GM18517 (cell line): Measurements from ENCODE around the gene FMN1.

Source experiments
- ATAC-seq: cut with Tn5 transposase; IDR thresholded peaks from one replicate; pipeline ENCODE4 v1.9.1; 2021; ENCODE audit warnings: mild to moderate bottlenecking, moderate library complexity; ENCODE audit not compliant: unreplicated experiment

The FMN1 gene

DNA sequence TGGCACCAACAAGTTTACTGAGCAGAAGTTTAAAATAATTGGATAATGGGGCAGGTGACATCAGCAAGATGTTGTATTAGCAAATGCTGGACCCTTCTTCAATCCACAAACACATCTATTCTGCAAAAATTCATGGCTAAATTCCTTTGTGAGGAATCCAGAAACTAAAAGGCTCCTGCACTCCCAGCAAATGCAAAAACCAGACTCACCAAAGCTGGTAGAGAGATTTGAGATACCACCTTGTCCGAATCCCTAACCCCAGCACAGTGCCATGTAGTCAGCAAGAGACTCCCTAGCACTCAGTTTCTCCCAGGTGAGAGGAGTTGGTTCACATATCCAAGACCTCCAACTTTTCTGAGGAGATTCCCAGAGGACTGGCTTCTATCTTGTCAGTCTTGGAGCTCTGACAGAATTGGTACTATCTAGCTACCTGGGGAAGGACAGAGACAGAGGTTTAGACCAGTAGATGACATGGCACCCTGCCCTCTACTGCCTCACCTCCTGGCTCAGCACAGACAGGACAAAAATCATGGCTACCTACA lies 454.9 kb downstream of the FMN1 start:
- ATAC-seq: no peak

GRCh38 chr15:32738666-32739065 lies 455.8 kb downstream of the FMN1 start:
- ATAC-seq: no peak

DNA sequence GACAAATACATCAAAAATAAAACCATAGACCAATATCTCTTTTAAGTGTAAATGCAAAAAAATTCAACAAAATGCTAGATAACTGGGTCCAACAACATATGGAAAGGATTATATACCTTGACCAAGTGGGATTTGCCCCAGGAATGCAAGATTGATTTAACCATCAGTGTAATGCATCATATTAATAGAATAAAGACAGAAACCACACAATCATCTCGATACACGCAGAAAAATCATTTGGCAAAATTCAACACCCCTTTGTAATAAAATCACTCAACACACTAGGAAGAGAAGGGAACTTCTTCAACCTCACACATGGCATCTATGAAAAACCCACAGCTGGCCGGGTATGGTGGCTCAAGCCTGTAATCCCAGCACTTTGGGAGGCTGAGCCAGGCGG lies 457.2 kb downstream of the FMN1 start:
- no peak for ATAC-seq

DNA sequence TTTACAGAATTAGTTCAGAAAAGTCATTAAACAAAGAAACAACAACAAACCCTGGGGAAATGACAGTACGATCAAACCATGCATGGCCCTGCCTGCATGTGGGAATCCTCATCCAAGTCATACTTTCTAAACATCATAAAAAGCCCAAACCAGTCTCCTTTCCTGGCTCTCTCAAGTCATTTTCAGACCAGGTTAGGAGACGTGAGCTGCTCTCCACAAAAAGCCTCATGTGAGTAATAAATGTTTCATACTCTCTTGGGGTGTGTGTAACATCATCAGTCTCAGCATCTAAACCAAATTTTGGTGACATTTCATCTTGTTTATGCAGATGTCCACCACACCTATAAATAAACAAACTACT lies 457.8 kb downstream of the FMN1 start:
- ATAC-seq: no peak

DNA sequence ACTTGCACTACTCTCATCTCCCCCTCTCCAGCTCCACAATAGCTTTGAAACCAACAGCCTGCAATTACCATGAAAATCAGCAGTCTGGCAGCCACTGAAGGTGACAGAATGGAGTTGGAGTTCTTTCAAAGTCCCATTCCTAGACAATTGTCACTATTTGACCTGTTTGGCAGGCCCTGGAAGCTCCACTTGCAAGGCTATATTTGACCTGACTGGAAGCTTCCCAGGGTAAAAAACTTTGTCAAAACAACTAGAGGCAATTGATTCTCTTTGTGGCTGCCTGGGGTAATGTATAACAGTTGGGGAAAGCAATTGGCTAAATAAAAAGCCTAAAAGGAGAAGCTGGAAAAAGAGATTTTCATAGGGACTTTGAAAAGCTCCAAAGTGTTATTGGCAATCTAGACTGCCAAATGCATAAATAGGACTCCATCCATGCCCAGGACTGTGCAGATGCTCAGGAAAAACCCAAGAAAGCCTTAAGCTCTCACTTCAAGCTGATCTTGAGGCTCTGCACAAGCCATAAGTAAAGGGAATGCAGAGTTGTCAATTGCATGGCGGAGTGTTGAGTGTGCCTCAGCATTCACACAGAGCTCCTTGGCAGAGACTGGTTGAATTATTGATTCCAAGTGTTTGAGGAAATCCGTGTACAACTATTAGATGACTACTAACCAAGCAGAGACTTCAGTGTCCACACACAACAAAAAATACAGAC lies 458.4 kb downstream of the FMN1 start:
- no peak for ATAC-seq

DNA sequence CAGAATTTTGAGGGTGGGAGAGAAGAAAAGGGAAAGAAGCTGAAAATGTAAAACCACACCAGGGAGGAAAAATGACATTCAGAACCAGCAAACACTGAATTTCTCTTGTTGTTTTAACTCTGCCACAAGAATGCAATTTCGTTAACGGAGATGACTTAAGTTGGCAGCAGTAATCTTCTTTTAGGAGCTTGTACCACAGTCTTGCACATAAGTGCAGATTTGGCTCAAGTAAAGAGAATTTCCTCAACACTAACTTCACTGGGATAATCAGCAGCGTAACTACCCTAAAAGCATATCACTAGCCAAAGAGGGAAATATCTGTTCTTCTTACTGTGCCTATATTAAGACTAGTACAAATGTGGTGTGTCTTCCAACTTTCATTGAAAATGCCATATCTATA lies 461.2 kb downstream of the FMN1 start:
- no peak for ATAC-seq

DNA sequence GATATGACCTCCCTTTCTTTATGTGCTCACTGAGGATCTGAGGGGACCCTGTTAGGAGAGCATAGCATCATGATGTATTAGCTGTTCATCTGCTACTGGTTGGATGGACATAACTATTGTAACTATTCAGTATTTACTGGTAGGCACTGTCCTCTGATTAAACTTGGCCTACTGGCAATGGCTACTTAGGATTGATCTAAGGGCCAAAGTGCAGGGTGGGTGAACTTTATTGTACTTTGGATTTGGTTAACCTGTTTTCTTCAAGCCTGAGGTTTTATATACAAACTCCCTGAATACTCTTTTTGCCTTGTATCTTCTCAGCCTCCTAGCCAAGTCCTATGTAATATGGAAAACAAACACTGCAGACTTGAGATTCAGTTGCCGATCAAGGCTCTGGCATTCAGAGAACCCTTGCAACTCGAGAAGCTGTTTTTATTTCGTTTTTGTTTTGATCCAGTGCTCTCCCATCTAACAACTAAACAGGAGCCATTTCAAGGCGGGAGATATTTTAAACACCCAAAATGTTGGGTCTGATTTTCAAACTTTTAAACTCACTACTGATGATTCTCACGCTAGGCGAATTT lies 461.8 kb downstream of the FMN1 start:
- ATAC-seq: no peak

- no peak for ATAC-seq
Measured at GRCh38 chr15:32730677-32731654, 463.5 kb downstream of the FMN1 start.

GRCh38 chr15:32729700-32730395 lies 464.7 kb downstream of the FMN1 start:
- no peak for ATAC-seq

DNA sequence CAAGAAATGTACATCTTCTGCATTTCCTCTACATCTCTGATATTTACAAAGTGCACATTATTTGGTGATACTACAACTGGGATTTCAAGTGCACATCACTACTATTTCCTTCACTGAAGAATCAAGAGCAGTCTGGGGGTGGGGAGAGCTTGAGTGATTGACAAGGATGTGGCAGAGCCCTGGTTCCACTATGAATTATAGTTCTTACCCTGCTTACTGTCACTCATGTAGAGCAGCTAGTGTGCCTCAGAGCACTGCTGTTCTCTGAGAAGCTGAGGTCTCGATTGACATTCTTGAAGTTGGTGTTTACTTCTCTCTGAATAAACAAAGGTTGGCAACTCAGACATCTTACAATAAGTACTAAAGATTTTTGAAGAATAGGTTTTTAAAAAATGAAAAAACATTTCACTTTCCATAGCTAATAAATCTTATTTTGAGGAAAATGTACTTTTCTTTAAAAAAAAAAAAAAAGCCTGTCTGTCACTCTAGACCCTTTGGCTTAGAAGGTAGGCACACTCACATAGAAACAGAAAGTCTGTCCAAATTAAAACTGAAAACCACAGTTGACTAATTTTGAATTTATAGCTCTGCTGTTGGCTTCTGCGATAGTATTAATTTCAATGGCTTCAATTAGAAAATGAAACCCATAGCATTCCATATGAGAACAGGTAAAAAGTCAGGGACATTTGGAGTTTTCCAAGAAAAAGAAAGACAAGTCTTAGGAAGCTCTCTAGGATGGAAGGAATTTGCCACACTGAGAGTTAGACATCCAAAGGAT lies 471.2 kb downstream of the FMN1 start:
- ATAC-seq: peak; percentile 97

DNA sequence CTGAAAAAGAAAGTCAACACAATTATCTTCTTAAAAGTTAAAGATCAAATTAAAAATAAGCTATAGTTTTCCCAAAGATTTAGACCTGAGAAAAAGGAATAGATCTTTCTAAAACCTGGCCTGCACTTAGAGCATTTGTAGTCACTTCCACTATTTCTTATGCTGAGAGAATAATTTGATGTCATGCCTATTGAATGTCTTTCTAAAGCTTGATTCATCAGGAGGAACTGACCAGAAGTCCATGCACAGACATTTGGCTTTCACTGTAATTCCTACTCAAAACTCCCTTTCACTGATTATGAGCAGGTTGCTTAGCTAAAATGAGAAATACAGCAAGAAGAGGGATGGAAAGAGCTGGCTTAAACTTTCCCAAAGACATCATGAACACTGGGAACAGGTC lies 472.4 kb downstream of the FMN1 start:
- ATAC-seq: no peak

DNA sequence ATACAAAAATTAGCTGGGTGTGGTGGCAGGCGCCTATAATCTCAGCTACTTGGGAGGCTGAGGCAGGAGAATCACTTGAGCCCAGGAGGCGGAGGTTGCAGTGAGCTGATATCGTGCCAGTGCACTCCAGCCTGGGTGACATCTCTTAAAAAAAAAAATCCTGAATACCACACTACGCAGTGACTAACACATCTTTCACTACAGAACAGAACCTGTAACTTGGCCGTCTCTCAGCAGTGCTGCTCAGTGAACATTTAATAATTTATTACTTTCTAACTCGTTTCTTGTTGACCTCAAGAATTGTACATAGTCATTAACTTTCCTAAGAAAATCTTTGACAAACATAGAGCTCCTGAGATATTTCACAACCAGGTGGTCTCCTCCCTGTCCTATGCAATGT lies 472.9 kb downstream of the FMN1 start:
- no peak for ATAC-seq

DNA sequence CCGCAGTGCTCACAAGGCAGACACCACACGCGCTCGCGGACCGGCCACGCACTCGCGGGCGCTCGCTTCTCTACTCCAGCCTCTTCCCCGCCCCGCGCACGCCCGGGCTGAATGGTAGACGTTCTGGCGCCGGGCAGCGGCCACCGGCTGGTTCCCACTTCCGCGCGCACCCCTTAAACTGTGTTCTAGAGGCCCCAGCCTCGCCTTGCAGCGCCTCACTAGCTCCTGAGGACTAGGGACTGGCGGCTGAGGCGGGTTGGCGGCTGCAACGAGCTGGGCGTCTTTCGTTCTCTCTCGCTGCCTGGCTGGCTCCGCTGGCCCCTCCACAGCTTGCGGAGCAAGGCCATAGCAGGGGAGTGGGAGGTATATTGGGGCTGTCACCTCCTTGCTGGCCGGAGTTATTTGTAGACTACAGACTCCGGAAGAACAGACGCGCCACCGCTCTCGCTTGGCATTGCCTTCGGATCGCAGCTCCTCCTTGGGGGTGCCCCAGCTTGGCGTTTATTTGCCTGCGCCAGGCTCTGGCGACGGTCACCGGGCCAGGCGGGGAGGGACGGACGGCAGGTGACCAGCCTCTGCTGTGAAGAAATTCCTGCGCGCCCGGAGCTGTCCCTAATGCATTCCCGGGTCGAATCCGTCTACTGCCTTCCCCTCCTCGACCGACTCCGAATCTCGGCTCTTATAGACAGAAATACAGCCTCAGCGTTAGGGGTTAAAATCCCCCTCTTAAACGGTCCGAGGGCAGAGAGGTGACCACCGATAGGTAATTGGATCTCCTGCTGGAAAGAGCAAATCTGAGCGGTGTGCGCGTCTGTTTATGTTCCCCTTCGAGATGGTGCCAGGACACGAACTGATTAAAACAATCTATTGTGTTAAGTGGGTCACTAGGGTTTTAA lies 475.4 kb downstream of the FMN1 start:
- ATAC-seq: no peak

GRCh38 chr15:32718227-32718820 lies 476.2 kb downstream of the FMN1 start:
- no peak for ATAC-seq

DNA sequence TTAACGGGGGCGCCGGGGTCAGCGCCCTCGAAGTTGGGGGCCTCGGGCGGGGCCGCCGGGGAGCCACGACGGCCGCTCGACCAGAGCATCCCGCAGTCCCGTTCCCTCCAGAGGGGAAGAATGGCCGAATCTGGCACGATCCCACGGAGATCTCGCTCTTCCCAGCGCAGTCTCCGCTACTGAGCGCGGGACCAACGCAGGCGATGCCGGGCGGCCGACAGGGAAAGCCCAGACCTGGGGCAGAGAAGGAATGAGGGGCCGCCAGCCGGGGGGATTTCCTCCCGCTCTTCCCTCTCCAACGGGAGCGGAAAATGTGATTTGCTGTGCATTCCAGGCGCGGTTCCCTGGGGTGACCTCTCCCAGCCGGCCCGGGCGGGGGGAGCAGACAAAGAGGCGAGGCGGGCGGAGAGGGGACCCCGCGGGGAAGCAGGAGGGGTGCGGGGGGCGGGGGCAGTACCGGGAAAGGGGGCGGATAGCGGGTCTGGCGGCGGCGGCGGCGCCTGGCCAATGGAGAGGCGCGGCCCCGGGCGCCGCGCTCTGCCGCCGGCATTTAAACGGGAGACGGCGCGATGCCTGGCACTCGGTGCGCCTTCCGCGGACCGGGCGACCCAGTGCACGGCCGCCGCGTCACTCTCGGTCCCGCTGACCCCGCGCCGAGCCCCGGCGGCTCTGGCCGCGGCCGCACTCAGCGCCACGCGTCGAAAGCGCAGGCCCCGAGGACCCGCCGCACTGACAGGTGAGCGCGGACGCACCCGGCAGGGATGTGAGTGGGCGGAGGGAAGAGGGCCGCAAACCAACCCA lies 476.9 kb downstream of the FMN1 start, which contains the start of gene GREM1:
TSS of gene GREM1 (plus strand) at position 579 of the 801 bp plus-strand sequence. CDS start 12,687 bp downstream, outside the sequence.
- no peak for ATAC-seq

GRCh38 chr15:32716915-32717425 lies 477.5 kb downstream of the FMN1 start:
- no peak for ATAC-seq

DNA sequence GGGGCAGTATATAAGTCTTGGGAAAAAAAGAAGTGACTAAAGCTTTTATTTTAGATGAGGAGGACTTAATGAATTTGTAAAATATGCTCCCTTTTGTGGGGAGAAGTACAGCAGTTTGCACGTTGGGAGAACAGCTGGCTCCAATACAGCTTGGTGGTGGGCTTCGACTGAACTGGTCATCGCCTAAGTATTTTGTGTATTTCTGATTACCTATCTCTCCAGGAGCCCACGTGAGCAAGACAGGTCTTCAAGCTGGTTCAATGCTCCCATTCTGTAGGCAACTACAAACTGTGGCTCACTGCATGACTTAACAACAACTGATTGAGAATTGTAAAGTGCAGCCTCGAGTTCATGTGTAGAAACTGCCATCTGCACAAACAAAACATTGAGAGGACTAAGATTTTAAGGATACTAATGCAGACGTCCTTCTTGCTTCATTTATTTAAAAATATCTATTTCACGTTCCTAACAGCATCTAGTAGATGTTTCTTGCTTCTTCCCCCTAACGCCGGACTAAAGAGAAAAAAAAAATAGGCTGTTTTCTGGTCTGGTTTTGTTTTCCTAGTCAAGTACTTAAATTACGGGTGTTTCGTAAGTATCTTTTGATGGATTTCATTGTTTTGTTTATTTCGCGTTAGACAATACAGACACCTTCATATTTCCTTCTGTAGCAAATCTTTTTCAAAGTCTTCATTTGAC lies 478.1 kb downstream of the FMN1 start:
- no peak for ATAC-seq
